Measurements from ENCODE around the gene CCDC134.

CCDC134 gene

DNA sequence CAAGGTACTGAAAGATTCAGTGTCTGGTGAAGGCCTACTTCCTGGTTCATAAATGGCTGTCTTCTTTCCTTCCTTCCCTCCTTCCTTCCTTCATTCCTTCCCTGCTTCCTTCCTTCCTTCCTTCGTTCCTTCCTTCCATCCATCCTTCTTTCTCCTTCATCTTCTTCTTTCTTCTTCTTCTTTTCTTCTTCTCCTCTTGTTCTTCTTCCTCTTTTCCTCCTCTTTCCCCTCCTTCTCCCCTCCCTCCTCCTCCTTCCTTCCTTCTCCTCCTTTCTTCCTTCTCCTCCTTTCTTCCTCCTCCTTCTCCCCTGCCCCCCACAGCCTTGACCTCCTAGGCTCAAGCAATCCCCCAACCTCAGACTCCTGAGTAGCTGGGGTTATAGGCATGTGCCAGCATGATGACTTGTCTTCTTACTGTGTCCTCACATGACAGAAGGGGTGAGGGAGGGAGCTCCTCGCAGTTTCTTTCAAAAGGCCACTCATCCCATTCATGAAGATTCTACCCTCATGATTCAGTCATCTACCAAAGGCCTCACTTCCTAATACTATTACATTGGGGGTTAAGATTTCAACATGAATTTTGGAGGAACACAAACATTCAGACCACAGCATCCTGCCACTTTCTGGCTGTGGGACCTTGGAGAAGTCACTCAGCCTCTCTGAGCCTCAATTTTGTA lies 22.6 kb upstream of the CCDC134 start (continued):
- TF ChIP-seq, protein P1, sequence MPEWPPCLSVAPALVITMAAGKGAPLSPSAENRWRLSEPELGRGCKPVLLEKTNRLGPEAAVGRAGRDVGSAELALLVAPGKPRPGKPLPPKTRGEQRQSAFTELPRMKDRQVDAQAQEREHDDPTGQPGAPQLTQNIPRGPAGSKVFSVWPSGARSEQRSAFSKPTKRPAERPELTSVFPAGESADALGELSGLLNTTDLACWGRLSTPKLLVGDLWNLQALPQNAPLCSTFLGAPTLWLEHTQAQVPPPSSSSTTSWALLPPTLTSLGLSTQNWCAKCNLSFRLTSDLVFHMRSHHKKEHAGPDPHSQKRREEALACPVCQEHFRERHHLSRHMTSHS (tag by site-specific recombination; IDR thresholded peaks at IDR 0.05) = 0 out of 2 replicates have a peak, but pooled peaks have one; percentile 22
- TF ChIP-seq ZNF214 (tag by site-specific recombination; IDR thresholded peaks at IDR 0.05; ENCODE audit: borderline replicate concordance) = no peak
- TF ChIP-seq ZNF768 (tag by site-specific recombination; IDR thresholded peaks at IDR 0.05) = 0 out of 2 replicates have a peak, but pooled peaks have one; percentile 50
- TF ChIP-seq ZNF311 (tag by site-specific recombination; IDR thresholded peaks at IDR 0.05; ENCODE audit: borderline replicate concordance) = no peak
- no peak for TF ChIP-seq ZFP3 (tag by site-specific recombination; IDR thresholded peaks at IDR 0.05; ENCODE audit: low read depth)
- TF ChIP-seq ZNF664 (tag by site-specific recombination; IDR thresholded peaks at IDR 0.05) = no peak
- TF ChIP-seq, protein P2, sequence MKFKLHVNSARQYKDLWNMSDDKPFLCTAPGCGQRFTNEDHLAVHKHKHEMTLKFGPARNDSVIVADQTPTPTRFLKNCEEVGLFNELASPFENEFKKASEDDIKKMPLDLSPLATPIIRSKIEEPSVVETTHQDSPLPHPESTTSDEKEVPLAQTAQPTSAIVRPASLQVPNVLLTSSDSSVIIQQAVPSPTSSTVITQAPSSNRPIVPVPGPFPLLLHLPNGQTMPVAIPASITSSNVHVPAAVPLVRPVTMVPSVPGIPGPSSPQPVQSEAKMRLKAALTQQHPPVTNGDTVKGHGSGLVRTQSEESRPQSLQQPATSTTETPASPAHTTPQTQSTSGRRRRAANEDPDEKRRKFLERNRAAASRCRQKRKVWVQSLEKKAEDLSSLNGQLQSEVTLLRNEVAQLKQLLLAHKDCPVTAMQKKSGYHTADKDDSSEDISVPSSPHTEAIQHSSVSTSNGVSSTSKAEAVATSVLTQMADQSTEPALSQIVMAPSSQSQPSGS (tag by site-specific recombination; IDR thresholded peaks at IDR 0.05; ENCODE audit: low read depth) = no peak
- no peak for TF ChIP-seq OSR2 (tag by site-specific recombination; IDR thresholded peaks at IDR 0.05)
- TF ChIP-seq ZNF610 (tag by site-specific recombination; IDR thresholded peaks at IDR 0.05; ENCODE audit: borderline replicate concordance) = no peak
- TF ChIP-seq ZNF776 (tag by site-specific recombination; IDR thresholded peaks at IDR 0.05; ENCODE audit: borderline replicate concordance) = 0 out of 2 replicates have a peak, but pooled peaks have one; percentile 15
- TF ChIP-seq ZNF623 (tag by site-specific recombination; IDR thresholded peaks at IDR 0.05) = no peak
- TF ChIP-seq ZNF707 (tag by site-specific recombination; IDR thresholded peaks at IDR 0.05) = no peak
- TF ChIP-seq, protein P3, sequence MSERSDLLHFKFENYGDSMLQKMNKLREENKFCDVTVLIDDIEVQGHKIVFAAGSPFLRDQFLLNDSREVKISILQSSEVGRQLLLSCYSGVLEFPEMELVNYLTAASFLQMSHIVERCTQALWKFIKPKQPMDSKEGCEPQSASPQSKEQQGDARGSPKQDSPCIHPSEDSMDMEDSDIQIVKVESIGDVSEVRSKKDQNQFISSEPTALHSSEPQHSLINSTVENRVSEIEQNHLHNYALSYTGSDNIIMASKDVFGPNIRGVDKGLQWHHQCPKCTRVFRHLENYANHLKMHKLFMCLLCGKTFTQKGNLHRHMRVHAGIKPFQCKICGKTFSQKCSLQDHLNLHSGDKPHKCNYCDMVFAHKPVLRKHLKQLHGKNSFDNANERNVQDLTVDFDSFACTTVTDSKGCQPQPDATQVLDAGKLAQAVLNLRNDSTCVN (tag by site-specific recombination; optimal IDR thresholded peaks at IDR 0.05) = no peak
- no peak for TF ChIP-seq ZNF112 (tag by site-specific recombination; IDR thresholded peaks at IDR 0.05)
- TF ChIP-seq, protein P4, sequence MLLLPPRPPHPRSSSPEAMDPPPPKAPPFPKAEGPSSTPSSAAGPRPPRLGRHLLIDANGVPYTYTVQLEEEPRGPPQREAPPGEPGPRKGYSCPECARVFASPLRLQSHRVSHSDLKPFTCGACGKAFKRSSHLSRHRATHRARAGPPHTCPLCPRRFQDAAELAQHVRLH (tag by site-specific recombination; IDR thresholded peaks at IDR 0.05) = no peak
- TF ChIP-seq ZNF391 (tag by site-specific recombination; IDR thresholded peaks at IDR 0.05; ENCODE audit: borderline replicate concordance, low read depth) = no peak
- no peak for TF ChIP-seq ZFHX2 (tag by site-specific recombination; conservative IDR thresholded peaks at IDR 0.05)
- TF ChIP-seq SP2 (tag by site-specific recombination; IDR thresholded peaks at IDR 0.05) = no peak
- TF ChIP-seq KLF1 (tag by site-specific recombination; IDR thresholded peaks at IDR 0.05) = no peak
- TF ChIP-seq, protein P5, sequence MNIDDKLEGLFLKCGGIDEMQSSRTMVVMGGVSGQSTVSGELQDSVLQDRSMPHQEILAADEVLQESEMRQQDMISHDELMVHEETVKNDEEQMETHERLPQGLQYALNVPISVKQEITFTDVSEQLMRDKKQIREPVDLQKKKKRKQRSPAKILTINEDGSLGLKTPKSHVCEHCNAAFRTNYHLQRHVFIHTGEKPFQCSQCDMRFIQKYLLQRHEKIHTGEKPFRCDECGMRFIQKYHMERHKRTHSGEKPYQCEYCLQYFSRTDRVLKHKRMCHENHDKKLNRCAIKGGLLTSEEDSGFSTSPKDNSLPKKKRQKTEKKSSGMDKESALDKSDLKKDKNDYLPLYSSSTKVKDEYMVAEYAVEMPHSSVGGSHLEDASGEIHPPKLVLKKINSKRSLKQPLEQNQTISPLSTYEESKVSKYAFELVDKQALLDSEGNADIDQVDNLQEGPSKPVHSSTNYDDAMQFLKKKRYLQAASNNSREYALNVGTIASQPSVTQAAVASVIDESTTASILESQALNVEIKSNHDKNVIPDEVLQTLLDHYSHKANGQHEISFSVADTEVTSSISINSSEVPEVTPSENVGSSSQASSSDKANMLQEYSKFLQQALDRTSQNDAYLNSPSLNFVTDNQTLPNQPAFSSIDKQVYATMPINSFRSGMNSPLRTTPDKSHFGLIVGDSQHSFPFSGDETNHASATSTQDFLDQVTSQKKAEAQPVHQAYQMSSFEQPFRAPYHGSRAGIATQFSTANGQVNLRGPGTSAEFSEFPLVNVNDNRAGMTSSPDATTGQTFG (tag by site-specific recombination; IDR thresholded peaks at IDR 0.05; ENCODE audit: borderline replicate concordance) = no peak
- peak; percentile 97 for TF ChIP-seq ZNF366 (tag by site-specific recombination; conservative IDR thresholded peaks at IDR 0.05)
- TF ChIP-seq ZNF266 (tag by site-specific recombination; IDR thresholded peaks at IDR 0.05; ENCODE audit: low read depth) = no peak
- TF ChIP-seq ZNF785 (tag by site-specific recombination; IDR thresholded peaks at IDR 0.05) = no peak; the same call in 1 of the 2 replicates
- no peak for TF ChIP-seq ZNF416 (tag by site-specific recombination; IDR thresholded peaks at IDR 0.05)
- TF ChIP-seq ZNF530 (tag by site-specific recombination; IDR thresholded peaks at IDR 0.05; ENCODE audit: low read depth) = no peak
- TF ChIP-seq ZNF302 (tag by site-specific recombination; IDR thresholded peaks at IDR 0.05; ENCODE audit: low read depth) = no peak
- TF ChIP-seq, protein P6, sequence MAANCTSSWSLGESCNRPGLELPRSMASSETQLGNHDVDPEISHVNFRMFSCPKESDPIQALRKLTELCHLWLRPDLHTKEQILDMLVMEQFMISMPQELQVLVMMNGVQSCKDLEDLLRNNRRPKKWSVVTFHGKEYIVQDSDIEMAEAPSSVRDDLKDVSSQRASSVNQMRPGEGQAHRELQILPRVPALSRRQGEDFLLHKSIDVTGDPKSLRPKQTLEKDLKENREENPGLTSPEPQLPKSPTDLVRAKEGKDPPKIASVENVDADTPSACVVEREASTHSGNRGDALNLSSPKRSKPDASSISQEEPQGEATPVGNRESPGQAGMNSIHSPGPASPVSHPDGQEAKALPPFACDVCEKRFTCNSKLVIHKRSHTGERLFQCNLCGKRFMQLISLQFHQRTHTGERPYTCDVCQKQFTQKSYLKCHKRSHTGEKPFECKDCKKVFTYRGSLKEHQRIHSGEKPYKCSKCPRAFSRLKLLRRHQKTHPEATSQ (tag by site-specific recombination; IDR thresholded peaks at IDR 0.05) = no peak
- TF ChIP-seq, protein P7, sequence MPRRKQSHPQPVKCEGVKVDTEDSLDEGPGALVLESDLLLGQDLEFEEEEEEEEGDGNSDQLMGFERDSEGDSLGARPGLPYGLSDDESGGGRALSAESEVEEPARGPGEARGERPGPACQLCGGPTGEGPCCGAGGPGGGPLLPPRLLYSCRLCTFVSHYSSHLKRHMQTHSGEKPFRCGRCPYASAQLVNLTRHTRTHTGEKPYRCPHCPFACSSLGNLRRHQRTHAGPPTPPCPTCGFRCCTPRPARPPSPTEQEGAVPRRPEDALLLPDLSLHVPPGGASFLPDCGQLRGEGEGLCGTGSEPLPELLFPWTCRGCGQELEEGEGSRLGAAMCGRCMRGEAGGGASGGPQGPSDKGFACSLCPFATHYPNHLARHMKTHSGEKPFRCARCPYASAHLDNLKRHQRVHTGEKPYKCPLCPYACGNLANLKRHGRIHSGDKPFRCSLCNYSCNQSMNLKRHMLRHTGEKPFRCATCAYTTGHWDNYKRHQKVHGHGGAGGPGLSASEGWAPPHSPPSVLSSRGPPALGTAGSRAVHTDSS (tag by site-specific recombination; IDR thresholded peaks at IDR 0.05) = no peak
- TF ChIP-seq ZIC2 (tag by site-specific recombination; IDR thresholded peaks at IDR 0.05) = no peak

Data from HEK293 (cell line).